Measurements from ENCODE around the gene TYK2. TPM values are rescaled to one million over a fixed set of nuclear protein-coding genes. Genes with fewer than 3 reads are reported as not detected.
A peak's percentile ranks its signal among the peaks of the same experiment; 100 is the strongest.

The TYK2 gene
- total and polyA plus RNA-seq, 2 of the 13 experiments (the other 11 are each of a cell fraction or from before 2014, with no cell fraction given) = 38.8 to 60.1 TPM

DNA sequence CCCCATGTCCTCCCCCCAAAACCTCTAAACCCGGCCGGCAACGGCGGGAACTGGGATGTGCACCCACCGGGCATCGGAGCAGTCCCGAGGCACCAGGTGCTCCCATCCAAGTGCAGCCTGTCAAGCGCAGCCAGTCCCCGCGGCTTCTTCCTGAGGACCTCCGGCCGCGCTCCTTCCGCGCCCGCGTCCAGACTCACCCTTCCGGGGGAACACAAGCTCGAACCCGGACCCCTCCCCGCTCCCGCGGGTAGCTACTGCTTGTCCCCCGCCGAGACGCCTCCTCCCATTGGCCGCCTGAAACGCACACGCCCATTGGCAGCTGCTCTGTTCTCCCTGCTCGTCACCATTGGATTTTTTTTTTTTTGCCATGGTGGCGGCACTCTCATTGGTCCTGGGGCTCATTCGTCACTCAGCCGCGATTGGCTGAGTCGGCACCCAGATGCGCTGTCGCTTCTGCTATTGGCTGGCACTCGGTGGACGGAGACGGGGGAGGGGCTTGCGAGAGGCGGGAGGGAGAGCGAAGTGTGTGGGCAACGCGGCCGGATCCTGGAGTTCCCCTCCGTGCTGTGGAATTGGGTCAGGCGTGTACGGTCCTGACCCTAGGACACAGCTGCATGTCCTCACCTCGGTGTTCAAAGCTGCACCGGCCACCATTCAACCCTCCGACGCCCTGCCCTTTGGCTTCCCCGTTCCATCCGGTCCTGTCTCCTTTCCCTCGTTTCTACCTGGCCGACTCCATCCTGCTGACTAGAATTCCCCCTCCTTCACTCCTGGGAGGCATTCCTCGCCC, at the start of gene TYK2 (continued):
- TF ChIP-seq, protein P1, sequence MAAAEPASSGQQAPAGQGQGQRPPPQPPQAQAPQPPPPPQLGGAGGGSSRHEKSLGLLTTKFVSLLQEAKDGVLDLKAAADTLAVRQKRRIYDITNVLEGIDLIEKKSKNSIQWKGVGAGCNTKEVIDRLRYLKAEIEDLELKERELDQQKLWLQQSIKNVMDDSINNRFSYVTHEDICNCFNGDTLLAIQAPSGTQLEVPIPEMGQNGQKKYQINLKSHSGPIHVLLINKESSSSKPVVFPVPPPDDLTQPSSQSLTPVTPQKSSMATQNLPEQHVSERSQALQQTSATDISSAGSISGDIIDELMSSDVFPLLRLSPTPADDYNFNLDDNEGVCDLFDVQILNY (CRISPR knock-in tag; conservative IDR thresholded peaks at IDR 0.05) = peak; percentile 57
- 0 out of 2 replicates have a peak, but pooled peaks have one; percentile 10 for TF ChIP-seq CHD2 (IDR thresholded peaks at IDR 0.05; ENCODE audit: low read depth, low read length)
- TF ChIP-seq ZNF20 (CRISPR knock-in tag; IDR thresholded peaks at IDR 0.05) = no peak
- TF ChIP-seq ZNF75D (CRISPR knock-in tag; IDR thresholded peaks at IDR 0.05; ENCODE audit: borderline replicate concordance) = no peak
- 0 out of 2 replicates have a peak, but pooled peaks have one; percentile 25 for TF ChIP-seq ZNF343 (CRISPR knock-in tag; IDR thresholded peaks at IDR 0.05)
- no peak; the same call in 1 of the 2 replicates for TF ChIP-seq WIZ (CRISPR knock-in tag; IDR thresholded peaks at IDR 0.05)
- no peak for TF ChIP-seq ATM (IDR thresholded peaks at IDR 0.05; ENCODE audit: borderline replicate concordance)
- TF ChIP-seq ASH2L (IDR thresholded peaks at IDR 0.05; ENCODE audit: insufficient read length, low read depth, low read length) = peak; percentile 74
- TF ChIP-seq ZBTB46 (CRISPR knock-in tag; IDR thresholded peaks at IDR 0.05; ENCODE audit: borderline replicate concordance) = no peak
- TF ChIP-seq ZNF407 (CRISPR knock-in tag; IDR thresholded peaks at IDR 0.05; ENCODE audit: not compliant biosample characterization) = no peak
- TF ChIP-seq KDM4B (CRISPR knock-in tag; IDR thresholded peaks at IDR 0.05) = no peak
- TF ChIP-seq ZNF678 (CRISPR knock-in tag; IDR thresholded peaks at IDR 0.05) = 0 out of 2 replicates have a peak, but pooled peaks have one; percentile 4
- TF ChIP-seq ELF1 (CRISPR knock-in tag; IDR thresholded peaks at IDR 0.05) = peak; percentile 79
- 0 out of 2 replicates have a peak, but pooled peaks have one; percentile 47 for TF ChIP-seq HNRNPL (IDR thresholded peaks at IDR 0.05; ENCODE audit: low read depth, low read length)
- no peak for TF ChIP-seq BRCA1 (CRISPR knock-in tag; IDR thresholded peaks at IDR 0.05)
- no peak for TF ChIP-seq SRSF4 (IDR thresholded peaks at IDR 0.05; ENCODE audit: low read depth, low read length, poor library complexity, severe bottlenecking)
- no peak for TF ChIP-seq ATAD3A (CRISPR knock-in tag; IDR thresholded peaks at IDR 0.05)
